ENCODE measurements around the gene SRGAP2C.
"Not testable (repeated sequence)": the region's sequence is repeated elsewhere in the genome, so short reads cannot be mapped to it uniquely, and the experiment has no call there.

GRCh38 chr1:121294205-121294570, 109.4 kb downstream of the SRGAP2C start:
- TF ChIP-seq POLR2AphosphoS5, TAF1, SPI1, POLR2A (IDR thresholded peaks at IDR 0.05; ENCODE audit: low read depth, low read length): not testable (repeated sequence)
